PC-9 (cell line): ENCODE results near the gene DYNLT2. TPM values are rescaled to one million over a fixed set of nuclear protein-coding genes. Genes with fewer than 3 reads are reported as not detected.

ENCODE experiments used
- BruUV-seq: library from RNA; stranded (reverse); fragments of 400-500 nt; replicated peaks from 2 replicates; lab custom pipeline; 2021; lab: Mats Ljungman, UMichigan
- CTCF ChIA-PET: fragments of 300-600 bp; sonication (Branson Sonifier 250); formaldehyde crosslinking; loops from one replicate; lab custom pipeline; 2022; ENCODE audit warnings: antibody characterized with exemption; lab: Charles Lee
- POLR2A ChIA-PET: fragments of 300-600 bp; sonication (Branson Sonifier 250); formaldehyde crosslinking; loops from one replicate; lab custom pipeline; 2022; ENCODE audit warnings: antibody characterized with exemption; ENCODE audit not compliant: unreplicated experiment; lab: Charles Lee
- DNase-seq, 2 experiments: peaks; one replicate each; pipeline versions ENCODE4 v3.0.0 to v3.0.0-alpha.2; 2015 to 2022; ENCODE audit warnings: mixed read lengths in 1 of 2
- H2AFZ ChIP-seq: fragments of 200-600 bp; sonication (generic); 2 replicates; pipeline ENCODE4 v1.8.1; 2017; ENCODE audit warnings: antibody characterized with exemption
- H3F3A ChIP-seq: fragments of 200-600 bp; sonication (generic); 2 replicates; pipeline ENCODE4 v1.8.1; 2017; ENCODE audit warnings: antibody characterized with exemption, mild to moderate bottlenecking, low read depth; ENCODE audit not compliant: insufficient read depth
- H3K27ac ChIP-seq: fragments of 200-600 bp; sonication (generic); 2 replicates; pipeline ENCODE4 v1.6.1; 2016; ENCODE audit warnings: mixed run types
- H3K27me3 ChIP-seq: fragments of 200-600 bp; sonication (generic); 2 replicates; pipeline ENCODE4 v1.6.1; 2016; ENCODE audit warnings: low read depth, mixed run types; ENCODE audit not compliant: insufficient read depth
- H3K36me3 ChIP-seq: fragments of 200-600 bp; sonication (generic); 2 replicates; pipeline ENCODE4 v1.6.1; 2016; ENCODE audit warnings: low read depth, mixed run types
- H3K4me1 ChIP-seq: fragments of 200-600 bp; sonication (generic); replicated peaks from 2 replicates; pipeline ENCODE4 v1.6.1; 2016; ENCODE audit warnings: mixed run types; ENCODE audit not compliant: insufficient read depth
- H3K4me2 ChIP-seq: fragments of 200-600 bp; sonication (generic); 2 replicates; pipeline ENCODE4 v1.6.1; 2017; ENCODE audit warnings: mixed run types
- H3K4me3 ChIP-seq: fragments of 200-600 bp; sonication (generic); 2 replicates; pipeline ENCODE4 v1.6.1; 2016; ENCODE audit warnings: mixed run types
- H3K79me2 ChIP-seq: fragments of 200-600 bp; sonication (generic); 2 replicates; pipeline ENCODE4 v1.6.1; 2017; ENCODE audit warnings: low read depth, mixed run types
- H3K9me2 ChIP-seq: fragments of 200-600 bp; sonication (generic); 2 replicates; pipeline ENCODE4 v1.8.1; 2017; ENCODE audit warnings: mild to moderate bottlenecking; ENCODE audit not compliant: insufficient read depth
- H3K9me3 ChIP-seq: fragments of 200-600 bp; sonication (generic); 2 replicates; pipeline ENCODE4 v1.8.1; 2016; ENCODE audit warnings: low read depth; ENCODE audit not compliant: insufficient read depth
- H4K20me1 ChIP-seq: fragments of 200-600 bp; sonication (generic); 2 replicates; pipeline ENCODE4 v1.8.1; 2017; ENCODE audit not compliant: insufficient read depth
- EZH2 ChIP-seq: fragments of 200-600 bp; sonication (generic); IDR thresholded peaks from 2 replicates; pipeline ENCODE4 v1.8.0; 2017; ENCODE audit warnings: antibody characterized with exemption, low read depth
- intact Hi-C: fragments of 100-400 bp; cut with micrococcal nuclease; formaldehyde crosslinking; loops from one replicate; pipeline ENCODE4 v1.10.0; 2022; ENCODE audit not compliant: unreplicated experiment
- total RNA-seq: library from RNA; stranded (reverse); gene quantifications from 2 replicates; pipeline ENCODE4 v1.2.3, GENCODE V29; 2021
- TF ChIP-seq, protein P1 (sequence below): fragments of 200-600 bp; sonication (generic); conservative IDR thresholded peaks from 2 replicates; pipeline ENCODE4 v1.6.1; 2017; ENCODE audit warnings: mixed run types, antibody characterized with exemption, mild to moderate bottlenecking, moderate library complexity

DYNLT2 gene
- total RNA-seq, 1 experiment from 2014 or later, result 1.5 TPM

DNA sequence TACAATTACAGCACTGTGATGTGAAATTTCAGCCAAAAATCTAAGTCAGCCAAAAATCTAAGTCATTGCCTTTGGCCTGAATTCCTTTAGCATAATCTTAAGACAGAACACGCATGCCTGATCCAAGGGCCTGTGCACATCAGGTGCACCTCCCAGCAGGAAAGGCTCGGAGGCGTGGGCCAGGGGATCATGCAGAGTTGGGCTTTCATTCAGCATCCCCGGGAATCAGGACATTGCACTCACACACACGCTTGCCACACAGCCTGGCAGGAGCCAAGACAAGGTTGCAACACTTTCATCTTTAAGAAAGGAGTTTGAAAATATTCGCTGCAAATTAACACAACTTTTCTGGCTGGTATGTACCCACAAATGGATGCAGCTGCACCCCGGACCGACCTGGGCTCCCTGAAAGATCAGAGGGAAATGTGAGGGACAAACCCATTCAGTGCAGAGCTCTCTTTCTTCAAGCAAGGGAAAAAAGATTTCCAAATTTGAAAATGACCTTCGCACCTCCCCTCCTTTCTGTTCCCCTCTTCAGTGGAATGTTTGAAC, 48.8 kb upstream of the DYNLT2 start:
- Histone ChIP-seq H3K4me2 (0 out of 2 replicates have a peak overlapping the region, but pooled peaks have one; percentile 28), H3K9me3 (no peaks in the 10 kb centered on the region), H3K4me3 (no peak overlapping the region), H3F3A (no peaks in the 10 kb centered on the region), H3K36me3 (no peaks in the 10 kb centered on the region), H4K20me1 (no peaks in the 10 kb centered on the region), H3K27me3 (peaks cover 89% of the 10 kb centered on the region), H3K4me1 (no peaks in the 10 kb centered on the region), H2AFZ (no peak overlapping the region), H3K79me2 (no peaks in the 10 kb centered on the region), H3K27ac (no peak overlapping the region), H3K9me2 (no peaks in the 10 kb centered on the region)
- no TSS peak for BruUV-seq
- POLR2A ChIA-PET, result no interaction called here
- no peak for TF ChIP-seq EZH2
- TF ChIP-seq, protein P1, sequence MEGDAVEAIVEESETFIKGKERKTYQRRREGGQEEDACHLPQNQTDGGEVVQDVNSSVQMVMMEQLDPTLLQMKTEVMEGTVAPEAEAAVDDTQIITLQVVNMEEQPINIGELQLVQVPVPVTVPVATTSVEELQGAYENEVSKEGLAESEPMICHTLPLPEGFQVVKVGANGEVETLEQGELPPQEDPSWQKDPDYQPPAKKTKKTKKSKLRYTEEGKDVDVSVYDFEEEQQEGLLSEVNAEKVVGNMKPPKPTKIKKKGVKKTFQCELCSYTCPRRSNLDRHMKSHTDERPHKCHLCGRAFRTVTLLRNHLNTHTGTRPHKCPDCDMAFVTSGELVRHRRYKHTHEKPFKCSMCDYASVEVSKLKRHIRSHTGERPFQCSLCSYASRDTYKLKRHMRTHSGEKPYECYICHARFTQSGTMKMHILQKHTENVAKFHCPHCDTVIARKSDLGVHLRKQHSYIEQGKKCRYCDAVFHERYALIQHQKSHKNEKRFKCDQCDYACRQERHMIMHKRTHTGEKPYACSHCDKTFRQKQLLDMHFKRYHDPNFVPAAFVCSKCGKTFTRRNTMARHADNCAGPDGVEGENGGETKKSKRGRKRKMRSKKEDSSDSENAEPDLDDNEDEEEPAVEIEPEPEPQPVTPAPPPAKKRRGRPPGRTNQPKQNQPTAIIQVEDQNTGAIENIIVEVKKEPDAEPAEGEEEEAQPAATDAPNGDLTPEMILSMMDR, result no peak
- no peak for DNase-seq
- intact Hi-C loops, result no loop called here
- CTCF ChIA-PET, result no interaction called here

DNA sequence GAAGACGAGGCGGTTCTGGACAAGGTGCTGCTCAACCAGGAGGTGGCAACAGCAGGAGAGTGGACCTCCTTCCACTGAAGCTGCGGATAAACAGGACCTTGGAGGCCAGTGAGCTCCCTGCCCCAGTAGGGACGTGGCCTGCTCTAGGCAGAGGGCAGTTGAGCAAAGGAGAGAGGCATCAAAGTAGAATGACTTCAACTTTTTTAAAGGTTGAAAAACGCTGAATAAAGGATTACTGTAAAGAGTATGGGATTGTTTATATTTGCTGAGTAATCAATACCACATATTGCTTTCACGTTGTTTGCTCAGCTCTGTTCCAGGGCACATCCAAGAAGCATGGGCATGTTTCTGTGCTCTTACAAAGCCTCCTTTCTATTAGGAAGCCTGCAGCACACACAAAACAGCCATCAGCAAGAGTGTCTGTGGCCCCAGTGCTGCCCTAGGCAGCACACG, 48.1 kb upstream of the DYNLT2 start:
- no peak overlapping the region for H3K27ac ChIP-seq
- intact Hi-C loops, result loop anchor here (10.0 kb wide), 1 partner anchor 905 kb away; no protein-coding TSS in a partner anchor
- no peaks in the 10 kb centered on the region for H4K20me1 ChIP-seq
- no peaks in the 10 kb centered on the region for H3F3A ChIP-seq
- H3K4me1 ChIP-seq, result no peaks in the 10 kb centered on the region
- ChIA-PET CTCF (no interaction called here), POLR2A (no interaction called here)
- no peak for DNase-seq
- TF ChIP-seq, protein P1, result no peak
- no peak for TF ChIP-seq EZH2
- H3K9me2 ChIP-seq, result no peaks in the 10 kb centered on the region
- H3K27me3 ChIP-seq, result peaks cover 96% of the 10 kb centered on the region
- H3K36me3 ChIP-seq, result no peaks in the 10 kb centered on the region
- BruUV-seq, result no TSS peak
- H3K4me2 ChIP-seq, result no peak overlapping the region
- H3K9me3 ChIP-seq, result no peaks in the 10 kb centered on the region
- H2AFZ ChIP-seq, result no peak overlapping the region
- H3K4me3 ChIP-seq, result no peak overlapping the region
- no peaks in the 10 kb centered on the region for H3K79me2 ChIP-seq

DNA sequence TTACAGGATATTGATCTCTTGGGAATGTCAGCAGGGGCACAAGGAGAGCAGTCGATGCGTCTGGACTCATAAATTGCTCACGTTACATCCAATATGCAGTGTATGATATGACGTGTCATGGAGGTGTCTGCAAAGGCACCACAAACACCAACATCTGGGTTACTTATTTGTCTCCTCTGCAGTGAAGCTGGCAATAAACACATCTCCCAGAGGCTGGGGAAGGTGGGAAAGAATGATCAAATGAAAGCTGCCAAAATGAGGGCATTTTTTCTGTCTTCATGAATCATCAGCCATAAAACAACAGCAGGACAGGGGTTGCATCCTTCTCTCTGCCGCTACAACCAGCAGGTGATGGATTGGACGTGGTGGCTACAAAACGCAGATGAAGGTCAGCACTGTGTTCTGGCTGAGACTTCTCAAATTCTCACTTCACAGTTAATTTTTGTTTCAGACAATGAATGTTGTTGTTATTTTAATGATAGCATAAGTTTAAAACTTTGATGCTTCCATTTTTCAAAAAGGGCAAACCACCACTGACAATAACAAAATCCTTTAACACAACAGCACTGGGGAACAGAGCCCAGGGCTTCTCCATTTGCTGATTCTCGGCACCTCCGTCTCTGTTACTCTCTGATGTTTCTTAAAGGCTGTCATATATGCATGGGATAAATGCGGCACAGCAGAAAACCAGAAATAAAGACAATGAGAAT, 47.5 kb upstream of the DYNLT2 start:
- H3K27ac ChIP-seq, result no peak overlapping the region
- no peaks in the 10 kb centered on the region for H4K20me1 ChIP-seq
- intact Hi-C loops, result loop anchor here (10.0 kb wide), 1 partner anchor 904 kb away; no protein-coding TSS in a partner anchor
- H3K4me3 ChIP-seq, result no peak overlapping the region
- no peaks in the 10 kb centered on the region for H3F3A ChIP-seq
- no TSS peak for BruUV-seq
- H3K36me3 ChIP-seq, result no peaks in the 10 kb centered on the region
- H3K27me3 ChIP-seq, result peaks cover 97% of the 10 kb centered on the region
- POLR2A ChIA-PET, result no interaction called here
- no peak for TF ChIP-seq EZH2
- TF ChIP-seq, protein P1, result no peak
- CTCF ChIA-PET, result no interaction called here
- H3K4me1 ChIP-seq, result no peaks in the 10 kb centered on the region
- no peak overlapping the region for H3K4me2 ChIP-seq
- DNase-seq, result no peak
- no peaks in the 10 kb centered on the region for H3K9me2 ChIP-seq
- H3K9me3 ChIP-seq, result no peaks in the 10 kb centered on the region
- H2AFZ ChIP-seq, result no peak overlapping the region
- H3K79me2 ChIP-seq, result no peaks in the 10 kb centered on the region
